OCI-LY7 (cell line): ENCODE measurements around the gene TMEM208. TPM values are rescaled to one million over a fixed set of nuclear protein-coding genes. Genes with fewer than 3 reads are reported as not detected.

ENCODE experiments used
- BruUV-seq: library from RNA; stranded (reverse); fragments of 400-500 nt; replicated peaks from 2 replicates; lab custom pipeline; 2021; lab: Mats Ljungman, UMichigan
- CTCF ChIA-PET: fragments of 300-600 bp; sonication (Branson Sonifier 250); formaldehyde crosslinking; loops from one replicate; lab custom pipeline; 2022; ENCODE audit warnings: antibody characterized with exemption; ENCODE audit not compliant: unreplicated experiment; lab: Charles Lee
- POLR2A ChIA-PET: fragments of 300-600 bp; sonication (Branson Sonifier 250); formaldehyde crosslinking; loops from one replicate; lab custom pipeline; 2022; ENCODE audit warnings: antibody characterized with exemption; lab: Charles Lee
- DNase-seq: peaks from one replicate; pipeline ENCODE4 v3.0.0-alpha.2; 2015; ENCODE audit warnings: low spot score
- H2AFZ ChIP-seq: fragments of 200-600 bp; sonication (generic), shearing (Covaris generic); 2 replicates; pipeline ENCODE4 v1.6.1; 2014; ENCODE audit warnings: mild to moderate bottlenecking, antibody characterized with exemption, low read length, moderate library complexity
- H3K27ac ChIP-seq: fragments of 200-600 bp; sonication (generic); 2 replicates; pipeline ENCODE4 v1.5.1; 2014; ENCODE audit warnings: mixed run types, low read depth, mild to moderate bottlenecking, moderate library complexity, low read length, inconsistent platforms; ENCODE audit not compliant: poor library complexity, severe bottlenecking
- H3K36me3 ChIP-seq: fragments of 200-600 bp; sonication (generic); 2 replicates; pipeline ENCODE4 v1.6.1; 2014; ENCODE audit warnings: mild to moderate bottlenecking, antibody characterized with exemption, low read length, moderate library complexity, mixed read lengths; ENCODE audit not compliant: insufficient read depth
- H3K4me1 ChIP-seq: fragments of 200-600 bp; sonication (generic); 2 replicates; pipeline ENCODE4 v1.5.1; 2014; ENCODE audit warnings: mild to moderate bottlenecking, low read length; ENCODE audit not compliant: insufficient read depth, poor library complexity, severe bottlenecking
- H3K4me2 ChIP-seq: fragments of 200-600 bp; sonication (generic); 2 replicates; pipeline ENCODE4 v1.6.1; 2014; ENCODE audit warnings: mild to moderate bottlenecking, low read length
- H3K4me3 ChIP-seq: fragments of 200-600 bp; sonication (generic); 2 replicates; pipeline ENCODE4 v1.5.1; 2014; ENCODE audit warnings: mild to moderate bottlenecking, low read depth, low read length; ENCODE audit not compliant: poor library complexity, severe bottlenecking
- H3K79me2 ChIP-seq: fragments of 200-600 bp; sonication (generic); 2 replicates; pipeline ENCODE4 v1.6.1; 2016; ENCODE audit warnings: low read depth, mild to moderate bottlenecking, low read length, moderate library complexity, mixed read lengths; ENCODE audit not compliant: insufficient read depth
- H3K9me2 ChIP-seq: fragments of 200-600 bp; sonication (generic); 2 replicates; pipeline ENCODE4 v1.6.1; 2016; ENCODE audit warnings: mild to moderate bottlenecking, low read length, mixed read lengths; ENCODE audit not compliant: insufficient read depth
- H3K9me3 ChIP-seq: fragments of 200-600 bp; sonication (generic); 2 replicates; pipeline ENCODE4 v1.6.1; 2014; ENCODE audit warnings: mild to moderate bottlenecking, mixed run types, low read length, mixed read lengths
- H4K20me1 ChIP-seq: fragments of 200-600 bp; sonication (generic); 2 replicates; pipeline ENCODE4 v1.6.1; 2014; ENCODE audit warnings: mild to moderate bottlenecking, antibody characterized with exemption, low read length, moderate library complexity, mixed read lengths; ENCODE audit not compliant: insufficient read depth
- CTCF ChIP-seq: fragments of 200-600 bp; sonication (generic); conservative IDR thresholded peaks from 2 replicates; pipeline ENCODE4 v1.5.1; 2014; ENCODE audit warnings: mild to moderate bottlenecking, antibody characterized with exemption, low read length, moderate library complexity, mixed read lengths
- EZH2phosphoT487 ChIP-seq: fragments of 200-600 bp; sonication (generic); IDR thresholded peaks from 2 replicates; pipeline ENCODE4 v1.6.1; 2018; ENCODE audit warnings: low read depth, borderline replicate concordance, mild to moderate bottlenecking, mixed run types, antibody characterized with exemption, low read length, moderate library complexity, mixed read lengths
- intact Hi-C: fragments of 100-400 bp; cut with micrococcal nuclease; formaldehyde crosslinking; loops from one replicate; pipeline ENCODE4 v1.10.0; 2022; ENCODE audit not compliant: unreplicated experiment
- total RNA-seq, 2 experiments: library from RNA; depleted of rRNA in 1 of 2; stranded (reverse); fragments of >200 nt in 1 of 2; shearing (Covaris generic) in 1 of 2; gene quantifications; 2 replicates each; pipeline ENCODE4 v1.2.3, GENCODE V29; 2014 to 2022

The TMEM208 gene
- total RNA-seq, 2 experiments from 2014 or later: 19.9 to 26.4 TPM

- CTCF ChIA-PET: no interaction called here
- no peaks in the 10 kb centered on the region for H3K4me1 ChIP-seq
- H3K9me3 ChIP-seq: no peaks in the 10 kb centered on the region
- no peak overlapping the region for H3K4me2 ChIP-seq
- H3K79me2 ChIP-seq: no peaks in the 10 kb centered on the region
- no peaks in the 10 kb centered on the region for H3K36me3 ChIP-seq
- H3K27ac ChIP-seq: no peak overlapping the region
- DNase-seq: no peak
- H3K9me2 ChIP-seq: no peaks in the 10 kb centered on the region
- no peaks in the 10 kb centered on the region for H4K20me1 ChIP-seq
- no peak overlapping the region for H3K4me3 ChIP-seq
- intact Hi-C loops: no loop called here
- POLR2A ChIA-PET: interaction anchor here (0.5 to 1.4 kb wide), 3 partner anchors 26 to 128 kb away, joined by 3 to 4 read pairs (median 3); no protein-coding TSS in a partner anchor
- no peak overlapping the region for H2AFZ ChIP-seq
- TF ChIP-seq EZH2phosphoT487 (no peak), CTCF (no peak)
- BruUV-seq: no TSS peak
Observed at GRCh38 chr16:67269766-67270165, 42.8 kb downstream of the TMEM208 start.

- POLR2A ChIA-PET: no interaction called here
Observed at GRCh38 chr16:67270931-67271338, 44.0 kb downstream of the TMEM208 start.

More at GRCh38 chr16:67270931-67271338, 44.0 kb downstream of the TMEM208 start:
- H3K79me2 ChIP-seq: no peaks in the 10 kb centered on the region
- H3K9me3 ChIP-seq: no peaks in the 10 kb centered on the region
- H3K9me2 ChIP-seq: no peaks in the 10 kb centered on the region
- H3K36me3 ChIP-seq: no peaks in the 10 kb centered on the region
- no peak overlapping the region for H3K4me2 ChIP-seq
- no peaks in the 10 kb centered on the region for H3K4me1 ChIP-seq
- intact Hi-C loops: no loop called here
- no TSS peak for BruUV-seq
- no peak overlapping the region for H3K27ac ChIP-seq
- DNase-seq: no peak
- H4K20me1 ChIP-seq: no peaks in the 10 kb centered on the region
- no peak overlapping the region for H3K4me3 ChIP-seq
- CTCF ChIA-PET: no interaction called here
- no peak for TF ChIP-seq CTCF
- no peak for TF ChIP-seq EZH2phosphoT487
- H2AFZ ChIP-seq: no peak overlapping the region
